AG09309 (cell line): ENCODE results near the gene ARFGAP1.

Experiments
- DNase-seq: peaks from one replicate; pipeline ENCODE4 v3.0.0-alpha.2; 2010; ENCODE audit warnings: low read depth
- H3K4me3 ChIP-seq: 2 replicates; pipeline ENCODE4 v1.5.1; 2011; ENCODE audit warnings: mild to moderate bottlenecking, low read depth, low read length, moderate library complexity; ENCODE audit not compliant: control insufficient read depth
- CTCF ChIP-seq: IDR thresholded peaks from 2 replicates; pipeline ENCODE4 v1.5.1; 2011; ENCODE audit warnings: mild to moderate bottlenecking, low read depth, low read length, inconsistent platforms; ENCODE audit not compliant: insufficient read depth, control insufficient read depth; ENCODE audit errors: missing control alignments

The ARFGAP1 gene

GRCh38 chr20:63276956-63277355 is 4.3 kb downstream of the ARFGAP1 start:
- DNase-seq, result no peak
- H3K4me3 ChIP-seq, result no peak overlapping the region
- no peak for TF ChIP-seq CTCF

- no peak for DNase-seq
- no peak overlapping the region for H3K4me3 ChIP-seq
- no peak for TF ChIP-seq CTCF
These were observed 5.1 kb downstream of the ARFGAP1 start for GRCh38 chr20:63277466-63278272.

GRCh38 chr20:63278661-63279060 is 6.0 kb downstream of the ARFGAP1 start:
- TF ChIP-seq CTCF, result no peak
- no peak overlapping the region for H3K4me3 ChIP-seq
- no peak for DNase-seq

GRCh38 chr20:63279931-63280330 is 7.3 kb downstream of the ARFGAP1 start:
- no peak for DNase-seq
- no peak for TF ChIP-seq CTCF
- H3K4me3 ChIP-seq, result no peak overlapping the region

- no peak for DNase-seq
- no peak for TF ChIP-seq CTCF
- H3K4me3 ChIP-seq, result no peak overlapping the region
These were observed 7.8 kb downstream of the ARFGAP1 start for GRCh38 chr20:63280371-63280770.

GRCh38 chr20:63280929-63281545 is 8.4 kb downstream of the ARFGAP1 start:
- DNase-seq, result no peak

More at GRCh38 chr20:63280929-63281545, 8.4 kb downstream of the ARFGAP1 start:
- TF ChIP-seq CTCF, result peak; percentile 29
- H3K4me3 ChIP-seq, result no peak overlapping the region
